Endothelial cell of umbilical vein (primary cell): ENCODE measurements around the gene ERBB4. TPM values are rescaled to one million over a fixed set of nuclear protein-coding genes. Genes with fewer than 3 reads are reported as not detected.

ENCODE experiments used
- BruUV-seq: library from RNA; stranded (reverse); fragments of 400-500 nt; replicated peaks from 2 replicates; lab custom pipeline; 2021; lab: Mats Ljungman, UMichigan
- CTCF ChIA-PET: fragments of 300-600, 350-600 bp; sonication (Branson Sonifier 250); formaldehyde crosslinking; loops from one replicate; lab custom pipeline; 2021; ENCODE audit warnings: antibody characterized with exemption, inconsistent platforms; lab: Charles Lee
- POLR2A ChIA-PET: fragments of 300-600, 350-600 bp; sonication (Branson Sonifier 250); formaldehyde crosslinking; loops from one replicate; lab custom pipeline; 2021; ENCODE audit warnings: antibody characterized with exemption, inconsistent platforms; lab: Charles Lee
- DNase-seq: peaks from one replicate; pipeline ENCODE4 v3.0.0-alpha.2; 2011; ENCODE audit warnings: low read depth, low spot score
- FAIRE-seq: peaks from 2 replicates; lab custom pipeline; 2011; peaks lifted over from hg19 to GRCh38; lab: Jason Lieb, UNC
- H2AFZ ChIP-seq: 2 replicates; pipeline ENCODE4 v1.6.0; 2012; ENCODE audit warnings: low read depth, low read length, control low read depth, inconsistent platforms
- H3K27ac ChIP-seq: 2 replicates; pipeline ENCODE4 v1.5.1; 2011; ENCODE audit warnings: low read depth, mild to moderate bottlenecking, control low read depth, low read length, moderate library complexity; ENCODE audit not compliant: insufficient read depth
- H3K27me3 ChIP-seq, 2 experiments: 2 replicates each; pipeline versions ENCODE4 v1.6.0 to v1.6.1; 2011; ENCODE audit warnings: low read length in 2 of 2, mixed read lengths in 1 of 2; ENCODE audit not compliant: control insufficient read depth in 2 of 2, insufficient read depth in 2 of 2
- H3K36me3 ChIP-seq, 2 experiments: 2 replicates in 1 of 2; 3 replicates in 1 of 2; pipeline ENCODE4 v1.5.1; 2011; ENCODE audit warnings: low read length in 2 of 2, mild to moderate bottlenecking in 1 of 2, moderate library complexity in 1 of 2; ENCODE audit not compliant: control insufficient read depth in 2 of 2, insufficient read depth in 2 of 2; ENCODE audit errors: extremely low read depth in 1 of 2
- H3K4me1 ChIP-seq: 3 replicates; pipeline ENCODE4 v1.5.1; 2011; ENCODE audit warnings: mild to moderate bottlenecking, low read length; ENCODE audit not compliant: control insufficient read depth, insufficient read depth; ENCODE audit errors: extremely low read depth
- H3K4me2 ChIP-seq: 2 replicates; pipeline ENCODE4 v1.6.1; 2011; ENCODE audit warnings: low read length, control low read depth, mixed read lengths; ENCODE audit not compliant: insufficient read depth
- H3K4me3 ChIP-seq, 3 experiments: fragments of 200-600 bp in 1 of 3; sonication (generic), shearing (Covaris generic) in 1 of 3; replicated peaks in 1 of 3; 2 replicates each; pipeline ENCODE4 v1.5.1; 2011 to 2016; ENCODE audit warnings: control low read depth in 3 of 3, low read length in 3 of 3, mild to moderate bottlenecking in 2 of 3, inconsistent platforms in 1 of 3, low read depth in 1 of 3, moderate library complexity in 1 of 3; ENCODE audit not compliant: insufficient read depth in 1 of 3
- H3K79me2 ChIP-seq: 2 replicates; pipeline ENCODE4 v1.6.0; 2012; ENCODE audit warnings: low read length, inconsistent platforms; ENCODE audit not compliant: control insufficient read depth, insufficient read depth
- H3K9ac ChIP-seq: replicated peaks from 2 replicates; pipeline ENCODE3; 2011; ENCODE audit warnings: low read length, control low read depth; ENCODE audit not compliant: insufficient read depth; ENCODE audit errors: extremely low read depth
- H3K9me1 ChIP-seq: replicated peaks from 3 replicates; pipeline ENCODE4 v1.6.0; 2011; ENCODE audit warnings: mild to moderate bottlenecking, low read length; ENCODE audit not compliant: control insufficient read depth, insufficient read depth; ENCODE audit errors: extremely low read depth
- H3K9me3 ChIP-seq: replicated peaks from 2 replicates; pipeline ENCODE4 v1.5.1; 2012; ENCODE audit warnings: low read length, inconsistent platforms; ENCODE audit not compliant: control insufficient read depth, insufficient read depth
- H4K20me1 ChIP-seq: replicated peaks from 2 replicates; pipeline ENCODE3; 2011; ENCODE audit warnings: mild to moderate bottlenecking, low read length; ENCODE audit not compliant: control insufficient read depth, insufficient read depth; ENCODE audit errors: extremely low read depth
- EZH2 ChIP-seq: IDR thresholded peaks from 2 replicates; pipeline ENCODE4 v1.6.1; 2012; ENCODE audit warnings: borderline replicate concordance, low read depth, mild to moderate bottlenecking, moderate library complexity, low read length, inconsistent platforms; ENCODE audit not compliant: severe bottlenecking
- FOS ChIP-seq: IDR thresholded peaks from 2 replicates; pipeline ENCODE4 v1.6.1; 2011; ENCODE audit warnings: mild to moderate bottlenecking, low read length, moderate library complexity, borderline replicate concordance; ENCODE audit not compliant: insufficient read depth
- GATA2 ChIP-seq: IDR thresholded peaks from 2 replicates; pipeline ENCODE4 v1.7.0; 2011; ENCODE audit warnings: low read depth, mild to moderate bottlenecking, moderate library complexity, mixed read lengths, low read length; ENCODE audit not compliant: insufficient read length, insufficient read depth
- JUN ChIP-seq: IDR thresholded peaks from 2 replicates; pipeline ENCODE4 v1.6.1; 2011; ENCODE audit warnings: borderline replicate concordance, low read depth; ENCODE audit not compliant: insufficient read length, insufficient read depth
- MAX ChIP-seq: IDR thresholded peaks from 2 replicates; pipeline ENCODE4 v1.6.1; 2011; ENCODE audit not compliant: insufficient read depth, insufficient read length
- MYC ChIP-seq: IDR thresholded peaks from one replicate; pipeline ENCODE4 v1.6.1; 2011; ENCODE audit warnings: mild to moderate bottlenecking, low read depth, low read length
- POLR2A ChIP-seq: IDR thresholded peaks from 2 replicates; pipeline ENCODE4 v1.6.1; 2012; ENCODE audit warnings: low read depth, mild to moderate bottlenecking, control low read depth, low read length
- POLR2AphosphoS5 ChIP-seq: IDR thresholded peaks from 2 replicates; pipeline ENCODE4 v1.6.1; 2012; ENCODE audit warnings: low read depth, mild to moderate bottlenecking, control low read depth, low read length, moderate library complexity; ENCODE audit not compliant: insufficient read depth
- dilution Hi-C: fragments of 300-500 bp; cut with MboI; formaldehyde crosslinking; loops from one replicate; pipeline ENCODE4 v1.15.0; 2019; ENCODE audit warnings: low sequenced_read_pairs; ENCODE audit not compliant: extremely low pct_ligation_motif_present
- intact Hi-C: fragments of 100-400 bp; cut with micrococcal nuclease; formaldehyde crosslinking; loops from one replicate; pipeline ENCODE4 v1.10.0; 2022
- polyA plus RNA-seq, 4 experiments: library from polyadenylated mRNA; depleted of rRNA in 3 of 4; stranded (reverse) in 3 of 4; unstranded in 1 of 4; fragments of >200 nt; gene quantifications; 2 replicates each; pipeline versions ENCODE4 v1.2.1 to v1.2.3, GENCODE V29; 2011 to 2012; ENCODE audit warnings: missing spikeins in 1 of 4
- total RNA-seq: library from RNA; stranded (reverse); gene quantifications from 2 replicates; pipeline ENCODE4 v1.2.3, GENCODE V29; 2021
- TF ChIP-seq, protein P1 (sequence below), 2 donors: IDR thresholded peaks; 1 replicate in 1 of 2; 2 replicates in 1 of 2; pipeline ENCODE4 v1.5.1; 2011; ENCODE audit warnings: low read length in 2 of 2, mild to moderate bottlenecking in 2 of 2, moderate library complexity in 2 of 2, control low read depth in 1 of 2, inconsistent platforms in 1 of 2, low read depth in 1 of 2; ENCODE audit not compliant: insufficient read depth in 1 of 2; ENCODE audit errors: extremely low read depth in 1 of 2

ERBB4 gene
- total and polyA plus RNA-seq, 2 donors (not counting 3 experiments of a cell fraction or from before 2014, with no cell fraction given) = 0.01 to 0.27 TPM

DNA sequence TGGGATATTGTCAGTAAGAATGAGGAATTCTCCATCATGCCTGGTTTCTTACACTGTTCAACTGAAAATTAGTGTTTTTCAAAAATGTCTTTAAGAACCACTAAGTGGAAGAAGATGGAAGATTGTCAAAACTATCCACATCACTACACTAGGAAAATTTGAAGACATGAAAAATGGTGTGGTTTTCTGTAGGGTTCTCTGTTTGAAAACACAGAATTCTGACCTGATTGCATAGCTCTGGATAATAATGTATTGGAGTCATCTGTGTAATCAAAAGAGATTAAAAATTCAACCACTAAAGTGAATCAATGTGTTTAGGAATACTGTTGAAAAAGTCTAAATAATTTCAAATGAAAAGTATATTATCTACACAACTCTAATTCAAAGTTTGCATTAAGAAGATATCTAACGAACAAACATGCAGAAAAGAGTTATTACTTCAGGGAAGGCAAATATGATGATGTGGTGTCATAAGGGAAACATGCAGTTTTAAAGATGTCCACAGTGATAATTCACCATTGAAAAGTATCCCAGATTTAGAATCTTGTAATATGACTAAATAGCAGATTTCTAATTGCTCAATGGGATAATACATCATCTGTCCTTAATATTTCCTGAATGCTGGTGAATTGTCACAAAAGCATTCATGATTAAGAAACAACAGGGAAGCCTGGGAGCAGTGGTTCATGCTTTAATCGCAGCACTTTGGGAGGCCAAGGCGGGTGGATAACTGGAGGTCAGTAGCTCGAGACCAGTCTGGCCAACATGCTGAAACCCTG is 116.9 kb downstream of the ERBB4 start:
- BruUV-seq = no TSS peak
- intact Hi-C loops = no loop called here
- no peaks in the 10 kb centered on the region for H3K79me2 ChIP-seq
- H3K9me1 ChIP-seq = no peaks in the 10 kb centered on the region
- no peak overlapping the region for H2AFZ ChIP-seq
- dilution Hi-C loops = no loop called here
- no peaks in the 10 kb centered on the region for H3K27me3 ChIP-seq
- DNase-seq (no peak), FAIRE-seq (no peak)
- H3K36me3 ChIP-seq = no peaks in the 10 kb centered on the region
- no peaks in the 10 kb centered on the region for H4K20me1 ChIP-seq
- H3K27ac ChIP-seq = no peak overlapping the region
- H3K4me3 ChIP-seq = no peak overlapping the region
- ChIA-PET POLR2A (no interaction called here), CTCF (no interaction called here)
- TF ChIP-seq POLR2A (no peak), EZH2 (no peak), MAX (no peak), MYC (no peak), POLR2AphosphoS5 (no peak), FOS (no peak), JUN (no peak), GATA2 (no peak)
- TF ChIP-seq, protein P1, sequence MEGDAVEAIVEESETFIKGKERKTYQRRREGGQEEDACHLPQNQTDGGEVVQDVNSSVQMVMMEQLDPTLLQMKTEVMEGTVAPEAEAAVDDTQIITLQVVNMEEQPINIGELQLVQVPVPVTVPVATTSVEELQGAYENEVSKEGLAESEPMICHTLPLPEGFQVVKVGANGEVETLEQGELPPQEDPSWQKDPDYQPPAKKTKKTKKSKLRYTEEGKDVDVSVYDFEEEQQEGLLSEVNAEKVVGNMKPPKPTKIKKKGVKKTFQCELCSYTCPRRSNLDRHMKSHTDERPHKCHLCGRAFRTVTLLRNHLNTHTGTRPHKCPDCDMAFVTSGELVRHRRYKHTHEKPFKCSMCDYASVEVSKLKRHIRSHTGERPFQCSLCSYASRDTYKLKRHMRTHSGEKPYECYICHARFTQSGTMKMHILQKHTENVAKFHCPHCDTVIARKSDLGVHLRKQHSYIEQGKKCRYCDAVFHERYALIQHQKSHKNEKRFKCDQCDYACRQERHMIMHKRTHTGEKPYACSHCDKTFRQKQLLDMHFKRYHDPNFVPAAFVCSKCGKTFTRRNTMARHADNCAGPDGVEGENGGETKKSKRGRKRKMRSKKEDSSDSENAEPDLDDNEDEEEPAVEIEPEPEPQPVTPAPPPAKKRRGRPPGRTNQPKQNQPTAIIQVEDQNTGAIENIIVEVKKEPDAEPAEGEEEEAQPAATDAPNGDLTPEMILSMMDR (IDR thresholded peaks at IDR 0.05; ENCODE audit: extremely low read depth in 1 of 2, insufficient read depth in 1 of 2, low read depth in 1 of 2, low read length in 2 of 2) = no peak
- no peaks in the 10 kb centered on the region for H3K4me1 ChIP-seq
- no peak overlapping the region for H3K9ac ChIP-seq
- no peak overlapping the region for H3K4me2 ChIP-seq
- no peaks in the 10 kb centered on the region for H3K9me3 ChIP-seq
